H9 (cell line): Measurements from ENCODE around the gene SPHK1. TPM values are rescaled to one million over a fixed set of nuclear protein-coding genes. Genes with fewer than 3 reads are reported as not detected.

ENCODE experiments used
- DNase-seq: peaks from one replicate; pipeline ENCODE4 v3.0.0-alpha.2; 2017
- H2AFZ ChIP-seq: one replicate; pipeline ENCODE4 v1.6.1; 2013; ENCODE audit warnings: mild to moderate bottlenecking, low read length, control low read depth, moderate library complexity
- H2AK5ac ChIP-seq: 2 replicates; pipeline ENCODE4 v1.6.1; 2013; ENCODE audit warnings: low read length, control low read depth, mixed read lengths; ENCODE audit not compliant: insufficient read length
- H2BK120ac ChIP-seq: one replicate; pipeline ENCODE4 v1.6.1; 2013; ENCODE audit warnings: low read depth, mild to moderate bottlenecking, low read length, control low read depth, inconsistent platforms; ENCODE audit not compliant: poor library complexity, severe bottlenecking
- H2BK12ac ChIP-seq: 2 replicates; pipeline ENCODE4 v1.6.1; 2013; ENCODE audit warnings: low read length, control low read depth, mixed read lengths, low read depth; ENCODE audit not compliant: insufficient read length
- H2BK15ac ChIP-seq: 2 replicates; pipeline ENCODE4 v1.6.1; 2013; ENCODE audit warnings: low read depth, low read length, control low read depth
- H2BK20ac ChIP-seq: one replicate; pipeline ENCODE4 v1.6.1; 2013; ENCODE audit warnings: low read depth, mild to moderate bottlenecking, low read length, control low read depth, inconsistent platforms; ENCODE audit not compliant: poor library complexity, severe bottlenecking
- H2BK5ac ChIP-seq: 2 replicates; pipeline ENCODE4 v1.6.1; 2013; ENCODE audit warnings: low read length, control low read depth, mixed read lengths; ENCODE audit not compliant: insufficient read length
- H3K14ac ChIP-seq: 2 replicates; pipeline ENCODE4 v1.6.1; 2013; ENCODE audit warnings: low read length, control low read depth; ENCODE audit not compliant: insufficient read depth
- H3K18ac ChIP-seq: 2 replicates; pipeline ENCODE4 v1.6.1; 2013; ENCODE audit warnings: low read depth, mild to moderate bottlenecking, mixed read lengths, low read length, control low read depth; ENCODE audit not compliant: insufficient read length
- H3K23ac ChIP-seq: 2 replicates; pipeline ENCODE4 v1.6.1; 2013; ENCODE audit warnings: low read length, control low read depth, mixed read lengths, low read depth; ENCODE audit not compliant: insufficient read length
- H3K23me2 ChIP-seq: 2 replicates; pipeline ENCODE4 v1.6.1; 2013; ENCODE audit warnings: low read depth, mild to moderate bottlenecking, mixed read lengths, low read length, control low read depth; ENCODE audit not compliant: insufficient read length, poor library complexity, severe bottlenecking
- H3K27ac ChIP-seq: 2 replicates; pipeline ENCODE4 v1.5.1; 2013; ENCODE audit warnings: low read length, control low read depth, mixed read lengths, low read depth; ENCODE audit not compliant: insufficient read length
- H3K27me3 ChIP-seq: 2 replicates; pipeline ENCODE4 v1.6.1; 2013; ENCODE audit warnings: low read length, control low read depth, inconsistent platforms; ENCODE audit not compliant: insufficient read depth
- H3K4ac ChIP-seq: 2 replicates; pipeline ENCODE4 v1.6.1; 2013; ENCODE audit warnings: low read depth, mild to moderate bottlenecking, control low read depth, inconsistent platforms, low read length, moderate library complexity
- H3K4me1 ChIP-seq: 2 replicates; pipeline ENCODE4 v1.6.1; 2013; ENCODE audit warnings: low read length, control low read depth, inconsistent platforms; ENCODE audit not compliant: insufficient read depth
- H3K4me2 ChIP-seq: 2 replicates; pipeline ENCODE4 v1.6.1; 2013; ENCODE audit warnings: low read length, control low read depth, mixed read lengths; ENCODE audit not compliant: insufficient read length, insufficient read depth
- H3K56ac ChIP-seq: 2 replicates; pipeline ENCODE4 v1.6.1; 2013; ENCODE audit warnings: low read depth, mild to moderate bottlenecking, mixed read lengths, low read length, control low read depth; ENCODE audit not compliant: insufficient read length
- H3K79me1 ChIP-seq: 2 replicates; pipeline ENCODE4 v1.6.1; 2013; ENCODE audit warnings: low read depth, mild to moderate bottlenecking, moderate library complexity, low read length, control low read depth, inconsistent platforms; ENCODE audit not compliant: insufficient read depth, poor library complexity, severe bottlenecking
- H3K79me2 ChIP-seq: 2 replicates; pipeline ENCODE4 v1.6.1; 2013; ENCODE audit warnings: low read length, control low read depth, inconsistent platforms; ENCODE audit not compliant: insufficient read depth
- H3K9ac ChIP-seq: 2 replicates; pipeline ENCODE4 v1.6.1; 2013; ENCODE audit warnings: low read length, control low read depth, mixed read lengths; ENCODE audit not compliant: insufficient read length; ENCODE audit errors: extremely low read depth
- H3K9me3 ChIP-seq: one replicate; pipeline ENCODE4 v1.6.1; 2013; ENCODE audit warnings: low read depth, low read length, inconsistent platforms; ENCODE audit not compliant: control insufficient read depth
- H3T11ph ChIP-seq: one replicate; pipeline ENCODE4 v1.6.1; 2013; ENCODE audit warnings: mild to moderate bottlenecking, low read length, control low read depth, inconsistent platforms
- H4K20me1 ChIP-seq: one replicate; pipeline ENCODE4 v1.6.1; 2013; ENCODE audit not compliant: control insufficient read depth, insufficient read length, insufficient read depth
- H4K5ac ChIP-seq: 2 replicates; pipeline ENCODE4 v1.6.1; 2013; ENCODE audit warnings: low read depth, mild to moderate bottlenecking, mixed read lengths, low read length, control low read depth; ENCODE audit not compliant: insufficient read length
- H4K8ac ChIP-seq: replicated peaks from 2 replicates; pipeline ENCODE4 v1.6.1; 2013; ENCODE audit warnings: low read length, control low read depth, mixed read lengths, low read depth; ENCODE audit not compliant: insufficient read length
- H4K91ac ChIP-seq: 2 replicates; pipeline ENCODE4 v1.6.1; 2013; ENCODE audit warnings: low read depth, mild to moderate bottlenecking, moderate library complexity, mixed read lengths, low read length, control low read depth; ENCODE audit not compliant: insufficient read length
- H3K27ac Mint-ChIP-seq, 3 experiments: 2 replicates in 2 of 3; 3 replicates in 1 of 3; pipeline ENCODE4 v1.8.0; 2020 to 2021; ENCODE audit warnings: mixed read lengths in 3 of 3, mild to moderate bottlenecking in 1 of 3, moderate library complexity in 1 of 3
- H3K27me3 Mint-ChIP-seq: 2 replicates; pipeline ENCODE4 v1.8.0; 2021; ENCODE audit warnings: low read depth, mild to moderate bottlenecking, moderate library complexity, mixed read lengths
- H3K36me3 Mint-ChIP-seq, 3 experiments: 2 replicates in 2 of 3; 3 replicates in 1 of 3; pipeline ENCODE4 v1.8.0; 2020 to 2021; ENCODE audit warnings: low read depth in 3 of 3, mixed read lengths in 3 of 3; ENCODE audit not compliant: insufficient read depth in 1 of 3
- H3K4me1 Mint-ChIP-seq, 2 experiments: 2 replicates each; pipeline ENCODE4 v1.8.0; 2020; ENCODE audit warnings: mixed read lengths in 2 of 2
- H3K4me3 Mint-ChIP-seq, 2 experiments: 2 replicates in 1 of 2; 3 replicates in 1 of 2; pipeline ENCODE4 v1.8.0; 2020 to 2021; ENCODE audit warnings: mild to moderate bottlenecking in 2 of 2, mixed read lengths in 2 of 2, moderate library complexity in 1 of 2
- H3K9me3 Mint-ChIP-seq, 2 experiments: 2 replicates in 1 of 2; 3 replicates in 1 of 2; pipeline ENCODE4 v1.8.0; 2020; ENCODE audit warnings: mild to moderate bottlenecking in 2 of 2, mixed read lengths in 2 of 2, moderate library complexity in 1 of 2
- WGBS: extraction: QIAGEN DNeasy Blood & Tissue Kit; methylation state at CpG from one replicate; pipeline ENCODE4 v1.1.7; 2013; ENCODE audit warnings: missing lambda C conversion rate, low lambda C conversion rate, mixed read lengths; ENCODE audit not compliant: insufficient read length; ENCODE audit errors: extremely low coverage; 5-methylcytosine and 5-hydroxymethylcytosine counted together
- total RNA-seq: library from RNA; stranded (reverse); gene quantifications from 2 replicates; pipeline ENCODE4 v1.2.1, GENCODE V29; 2021
- TF ChIP-seq, protein P1 (sequence below): fragments of 200-600 bp; sonication (generic); conservative IDR thresholded peaks from 3 replicates; pipeline ENCODE4 v1.8.0; 2021; ENCODE audit warnings: antibody characterized with exemption, mild to moderate bottlenecking

The SPHK1 gene
- total RNA-seq, 1 experiment from 2014 or later = 1.4 TPM

DNA sequence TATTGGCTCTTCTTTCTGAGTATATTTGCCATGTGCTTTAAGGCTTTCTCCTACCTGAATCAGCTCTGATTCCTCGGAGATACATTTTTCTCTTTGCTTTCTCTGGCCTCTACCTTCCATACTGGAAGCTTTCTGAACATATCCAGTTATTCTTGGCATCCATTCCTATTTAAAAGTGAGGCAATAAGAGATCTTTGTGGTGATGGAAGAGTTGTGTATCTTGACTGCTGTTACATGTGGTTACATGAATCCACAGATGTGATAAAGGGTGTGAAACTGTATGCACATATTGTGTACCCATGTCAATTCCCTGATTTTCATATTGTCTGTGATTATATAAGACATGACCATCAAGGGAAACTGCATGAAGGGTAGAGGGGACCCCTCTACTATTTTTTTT is 44.1 kb downstream of the SPHK1 start:
- WGBS = no CpG with 5 or more reads among the region's 1 CpG
- H4K91ac ChIP-seq = no peak overlapping the region
- H3K4ac ChIP-seq = no peak overlapping the region
- H2AK5ac ChIP-seq = no peak overlapping the region
- no peak overlapping the region for H3K14ac ChIP-seq
- H3K18ac ChIP-seq = no peak overlapping the region
- no peak overlapping the region for H3K56ac ChIP-seq
- TF ChIP-seq, protein P1, sequence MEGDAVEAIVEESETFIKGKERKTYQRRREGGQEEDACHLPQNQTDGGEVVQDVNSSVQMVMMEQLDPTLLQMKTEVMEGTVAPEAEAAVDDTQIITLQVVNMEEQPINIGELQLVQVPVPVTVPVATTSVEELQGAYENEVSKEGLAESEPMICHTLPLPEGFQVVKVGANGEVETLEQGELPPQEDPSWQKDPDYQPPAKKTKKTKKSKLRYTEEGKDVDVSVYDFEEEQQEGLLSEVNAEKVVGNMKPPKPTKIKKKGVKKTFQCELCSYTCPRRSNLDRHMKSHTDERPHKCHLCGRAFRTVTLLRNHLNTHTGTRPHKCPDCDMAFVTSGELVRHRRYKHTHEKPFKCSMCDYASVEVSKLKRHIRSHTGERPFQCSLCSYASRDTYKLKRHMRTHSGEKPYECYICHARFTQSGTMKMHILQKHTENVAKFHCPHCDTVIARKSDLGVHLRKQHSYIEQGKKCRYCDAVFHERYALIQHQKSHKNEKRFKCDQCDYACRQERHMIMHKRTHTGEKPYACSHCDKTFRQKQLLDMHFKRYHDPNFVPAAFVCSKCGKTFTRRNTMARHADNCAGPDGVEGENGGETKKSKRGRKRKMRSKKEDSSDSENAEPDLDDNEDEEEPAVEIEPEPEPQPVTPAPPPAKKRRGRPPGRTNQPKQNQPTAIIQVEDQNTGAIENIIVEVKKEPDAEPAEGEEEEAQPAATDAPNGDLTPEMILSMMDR = no peak
- no peak overlapping the region for H3T11ph ChIP-seq
- H3K9ac ChIP-seq = no peak overlapping the region
- Mint-ChIP-seq H3K4me1 (peaks cover 30 to 38% of the 10 kb centered on the region in 2 experiments), H3K9me3 (peaks cover 0 to 3% of the 10 kb centered on the region in 2 experiments; a peak in 1 of 5 replicates), H3K4me3 (no peak overlapping the region), H3K27me3 (no peaks in the 10 kb centered on the region), H3K27ac (no peak overlapping the region), H3K36me3 (peaks cover 0 to 7% (median 3%) of the 10 kb centered on the region in 3 experiments; a peak in 4 of 7 replicates)
- H3K23ac ChIP-seq = no peak overlapping the region
- H4K8ac ChIP-seq = no peak overlapping the region
- H3K4me1 ChIP-seq = peaks cover 18% of the 10 kb centered on the region; the same call in 1 of the 2 replicates
- no peaks in the 10 kb centered on the region for H4K20me1 ChIP-seq
- H2AFZ ChIP-seq = no peak overlapping the region
- no peaks in the 10 kb centered on the region for H3K9me3 ChIP-seq
- H3K27me3 ChIP-seq = no peaks in the 10 kb centered on the region
- no peak overlapping the region for H2BK15ac ChIP-seq
- no peak overlapping the region for H2BK5ac ChIP-seq
- H2BK12ac ChIP-seq = no peak overlapping the region
- H3K27ac ChIP-seq = no peak overlapping the region
- H3K79me2 ChIP-seq = peaks cover 18% of the 10 kb centered on the region; the same call in 1 of the 2 replicates
- no peak overlapping the region for H2BK20ac ChIP-seq
- H3K4me2 ChIP-seq = no peak overlapping the region
- H4K5ac ChIP-seq = no peak overlapping the region
- no peaks in the 10 kb centered on the region for H3K23me2 ChIP-seq
- H3K79me1 ChIP-seq = peaks cover 13% of the 10 kb centered on the region
- H2BK120ac ChIP-seq = no peak overlapping the region
- DNase-seq = no peak
